Naive B cell (primary cell): ENCODE measurements around the gene ATP6V0C. TPM values are rescaled to one million over a fixed set of nuclear protein-coding genes. Genes with fewer than 3 reads are reported as not detected.

Experiments
- ATAC-seq, 2 donors: fragments of 150-1000 bp; cut with Tn5 transposase; 2 replicates each; pipeline ENCODE4 v1.10.0; 2021; ENCODE audit warnings: low read depth in 2 of 2, mild to moderate bottlenecking in 2 of 2, moderate library complexity in 2 of 2
- DNase-seq: peaks from one replicate; pipeline ENCODE4 v3.0.0; 2022
- H3K27ac Mint-ChIP-seq, 6 donors: one replicate each; pipeline ENCODE4 v1.8.0; 2020 to 2022; ENCODE audit warnings: mild to moderate bottlenecking in 6 of 6, mixed read lengths in 6 of 6, moderate library complexity in 5 of 6, inconsistent platforms in 2 of 6
- H3K27me3 Mint-ChIP-seq, 3 donors: one replicate each; pipeline ENCODE4 v1.8.0; 2021 to 2022; ENCODE audit warnings: mixed read lengths in 3 of 3, mild to moderate bottlenecking in 1 of 3
- H3K36me3 Mint-ChIP-seq, 2 donors: one replicate each; pipeline ENCODE4 v1.8.0; 2020 to 2022; ENCODE audit warnings: mixed read lengths in 2 of 2, inconsistent platforms in 1 of 2, mild to moderate bottlenecking in 1 of 2
- H3K4me1 Mint-ChIP-seq, 3 donors: one replicate each; pipeline ENCODE4 v1.8.0; 2020 to 2022; ENCODE audit warnings: mixed read lengths in 3 of 3, inconsistent platforms in 1 of 3, mild to moderate bottlenecking in 1 of 3, moderate library complexity in 1 of 3
- H3K4me3 Mint-ChIP-seq, 8 donors: one replicate each; pipeline ENCODE4 v1.8.0; 2020 to 2022; ENCODE audit warnings: mild to moderate bottlenecking in 8 of 8, mixed read lengths in 8 of 8, moderate library complexity in 8 of 8, inconsistent platforms in 2 of 8
- H3K9me3 Mint-ChIP-seq, 7 donors: one replicate each; pipeline ENCODE4 v1.8.0; 2020 to 2022; ENCODE audit warnings: mixed read lengths in 7 of 7, mild to moderate bottlenecking in 5 of 7, inconsistent platforms in 2 of 7, moderate library complexity in 1 of 7
- polyA plus RNA-seq, 6 donors: library from polyadenylated mRNA; unstranded; fragments of 300-500 nt; fragmentation: Illumina TruSeq; gene quantifications; one replicate each; pipeline ENCODE4 v1.2.3, GENCODE V29; 2021; ENCODE audit warnings: low read depth in 6 of 6

ATP6V0C gene
- 100 to 1,000 TPM in 3 of 6 donors, 10 to 100 TPM in 3; 75.4 to 114 (median 98.1) TPM for polyA plus RNA-seq

DNA sequence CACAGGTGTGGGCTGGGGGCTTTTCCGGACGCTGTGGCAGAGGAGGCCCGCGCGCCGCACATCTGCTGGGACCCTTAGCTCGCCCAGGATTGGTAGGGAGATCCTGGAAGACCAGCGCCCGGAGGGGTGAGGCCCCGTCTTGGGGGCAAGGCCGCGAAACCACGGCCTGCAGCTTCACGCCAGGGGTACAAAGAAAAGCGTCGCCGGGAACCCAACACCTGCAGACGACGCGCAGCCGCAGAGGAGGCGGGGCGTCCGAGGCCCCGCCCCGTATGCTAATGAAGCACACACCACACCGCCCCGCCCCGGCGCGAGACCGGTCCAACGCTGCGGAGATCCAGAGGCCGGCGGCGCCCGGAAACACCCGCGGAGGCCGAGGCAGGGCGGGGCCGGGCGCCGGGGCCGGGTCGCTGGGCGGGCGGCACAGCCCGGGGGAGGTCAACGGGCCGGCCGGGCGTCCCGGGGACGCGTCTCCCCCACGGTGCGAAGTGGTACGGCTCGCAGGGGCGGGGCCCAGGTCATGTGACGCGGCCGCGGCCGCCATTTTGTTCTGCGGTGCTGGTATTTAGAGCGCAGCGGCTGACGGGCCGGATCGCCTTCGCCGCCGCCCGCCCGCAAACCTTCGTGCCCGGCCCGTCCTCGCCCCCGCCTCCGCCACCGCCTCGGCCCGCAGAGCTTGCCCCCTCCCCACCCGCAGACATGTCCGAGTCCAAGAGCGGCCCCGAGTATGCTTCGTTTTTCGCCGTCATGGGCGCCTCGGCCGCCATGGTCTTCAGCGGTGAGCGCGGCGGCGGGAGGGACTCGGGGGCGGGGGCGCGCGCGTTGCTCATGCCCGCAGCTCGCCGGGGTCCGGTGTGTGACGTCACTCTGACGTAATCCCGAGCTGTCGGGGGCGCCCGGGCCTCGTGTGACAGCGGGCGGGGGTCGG lies at the start of gene ATP6V0C:
Gene ATP6V0C, plus strand, starts transcription at position 548 of the 928 bp plus-strand sequence. Its CDS starts 152 bp downstream, at position 700.
- no peaks in the 10 kb centered on the region for H3K9me3 Mint-ChIP-seq
- peaks cover 0 to 9% of the 10 kb centered on the region in 2 donors for H3K36me3 Mint-ChIP-seq
- H3K4me3 Mint-ChIP-seq = peak within 1 kb of the TSS; percentile 90 to 99 (median 94)
- peak within 1 kb of the TSS; percentile 98 to 100 (median 99) for H3K27ac Mint-ChIP-seq
- H3K4me1 Mint-ChIP-seq = peaks cover 60 to 88% (median 82%) of the 10 kb centered on the region in 3 donors
- ATAC-seq = peak; percentile 76
- H3K27me3 Mint-ChIP-seq = no peaks in the 10 kb centered on the region
- peak; percentile 96 for DNase-seq

DNA sequence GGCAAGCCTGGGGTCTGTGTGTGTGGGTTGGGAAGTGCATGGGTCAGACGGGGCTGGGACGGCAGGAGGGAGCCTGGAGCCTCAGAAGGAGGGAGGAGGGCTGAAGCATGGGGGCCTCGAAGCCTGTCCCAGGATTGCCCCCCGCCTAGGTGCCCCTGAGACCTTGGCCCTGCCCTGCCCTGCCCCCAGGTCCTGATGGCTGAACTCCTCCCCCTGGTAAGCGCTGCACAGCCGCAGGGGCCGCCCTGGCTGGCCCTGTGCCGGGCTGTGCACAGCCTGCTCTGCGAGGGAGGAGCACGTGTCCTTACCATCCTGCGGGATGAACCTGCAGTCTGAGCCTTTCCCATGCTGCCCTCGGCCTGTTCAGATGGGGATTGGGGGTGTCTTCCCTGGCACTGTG lies 49.4 kb upstream of the ATP6V0C start:
- H3K4me3 Mint-ChIP-seq = peak overlapping the region in 1 of 8 donors; percentile 30
- no peak overlapping the region for H3K27ac Mint-ChIP-seq
- H3K27me3 Mint-ChIP-seq = peaks cover 0 to 8% (median 7%) of the 10 kb centered on the region in 3 donors
- no peaks in the 10 kb centered on the region for H3K36me3 Mint-ChIP-seq
- DNase-seq (no peak), ATAC-seq (no peak)
- H3K9me3 Mint-ChIP-seq = no peaks in the 10 kb centered on the region
- peaks cover 13 to 25% (median 17%) of the 10 kb centered on the region in 3 donors for H3K4me1 Mint-ChIP-seq

DNA sequence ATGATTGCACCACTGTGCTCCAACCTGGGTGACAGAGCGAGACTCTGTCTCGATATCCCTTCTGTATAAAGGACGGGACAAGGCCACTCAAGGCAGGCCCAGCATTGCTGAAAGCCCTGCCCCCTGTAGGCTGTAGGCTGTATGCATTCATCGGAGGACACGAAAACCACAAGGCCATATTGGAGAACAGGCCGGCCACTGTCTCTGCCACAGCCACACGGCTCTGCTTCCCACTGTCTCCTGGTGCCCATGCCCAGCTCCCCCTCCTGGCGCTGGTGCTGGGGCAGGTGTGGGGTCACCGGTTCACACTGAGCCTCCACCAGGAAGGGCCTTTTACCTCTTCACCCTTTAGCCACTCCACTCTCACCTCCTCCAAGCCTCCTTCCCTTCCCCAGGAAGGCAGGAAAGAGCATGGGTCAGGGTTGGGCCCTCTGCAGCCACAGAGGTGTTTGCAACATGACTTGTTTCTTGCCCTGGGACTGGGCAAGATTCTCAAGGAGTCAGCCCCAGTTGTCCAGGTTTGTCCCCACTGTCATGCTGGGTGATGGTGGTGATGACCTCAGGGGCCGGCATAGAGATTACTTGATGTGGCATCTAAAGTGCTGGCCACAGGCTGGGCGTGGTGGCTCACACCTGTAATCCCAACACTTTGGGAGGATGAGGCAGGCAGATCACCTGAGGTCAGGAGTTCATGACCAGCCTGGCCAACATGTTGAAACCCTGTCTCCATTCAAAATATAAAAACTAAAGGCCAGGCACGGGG lies 47.9 kb upstream of the ATP6V0C start:
- H3K4me1 Mint-ChIP-seq = peaks cover 19 to 30% (median 19%) of the 10 kb centered on the region in 3 donors
- peak overlapping the region in 5 of 8 donors; percentile 5 to 67 (median 40) for H3K4me3 Mint-ChIP-seq

GRCh38 chr16:2466667-2467527 lies 46.9 kb upstream of the ATP6V0C start:
- peak overlapping the region; percentile 15 to 82 (median 58) for H3K4me3 Mint-ChIP-seq
- DNase-seq = no peak
- no peak for ATAC-seq
- H3K9me3 Mint-ChIP-seq = no peaks in the 10 kb centered on the region
- peaks cover 6 to 20% (median 20%) of the 10 kb centered on the region in 3 donors for H3K27me3 Mint-ChIP-seq
- peaks cover 19 to 30% (median 19%) of the 10 kb centered on the region in 3 donors for H3K4me1 Mint-ChIP-seq
- H3K36me3 Mint-ChIP-seq = no peaks in the 10 kb centered on the region
- H3K27ac Mint-ChIP-seq = no peak overlapping the region

More for the DNA sequence above, 47.9 kb upstream of the ATP6V0C start:
- Mint-ChIP-seq H3K9me3 (no peaks in the 10 kb centered on the region), H3K27me3 (peaks cover 6 to 20% (median 20%) of the 10 kb centered on the region in 3 donors), H3K27ac (no peak overlapping the region), H3K36me3 (no peaks in the 10 kb centered on the region)
- no peak for DNase-seq
- no peak for ATAC-seq

DNA sequence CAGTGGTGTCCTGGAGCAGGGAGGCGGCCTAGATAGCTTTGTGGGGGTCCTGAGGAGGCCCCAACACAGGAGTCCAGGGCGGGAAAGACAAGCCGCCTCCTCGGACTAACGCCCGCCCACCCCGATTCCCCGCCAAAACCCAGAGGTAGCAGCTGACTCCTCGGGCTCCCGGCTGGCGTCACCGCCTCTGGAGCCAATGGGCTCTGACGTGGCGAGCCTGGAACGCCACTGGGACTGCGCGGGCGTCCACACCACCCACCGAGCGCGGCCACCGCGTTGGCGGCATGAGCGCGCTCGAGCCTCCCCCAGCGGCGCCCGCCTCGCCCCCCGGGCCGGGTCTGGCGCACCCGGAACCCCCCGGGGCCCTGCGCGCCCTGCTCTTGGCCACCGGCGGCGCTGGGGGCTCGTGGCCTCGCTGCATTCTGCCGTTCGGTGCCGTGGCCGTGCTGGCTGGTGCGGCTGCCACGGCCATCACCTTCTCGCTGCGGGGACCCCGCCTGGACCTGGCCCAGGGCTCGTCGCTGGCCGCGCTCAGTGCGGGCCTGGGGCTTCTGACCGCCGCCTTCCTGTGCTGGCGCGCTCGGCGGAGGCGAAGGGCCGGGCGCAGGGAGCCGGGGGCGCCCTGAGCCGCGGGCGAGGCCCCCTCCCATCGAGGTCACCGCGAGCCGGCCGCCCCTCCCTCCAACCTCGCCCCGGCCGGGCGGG lies 46.1 kb upstream of the ATP6V0C start:
- DNase-seq (no peak), ATAC-seq (peak; percentile 53 to 56)
- no peaks in the 10 kb centered on the region for H3K9me3 Mint-ChIP-seq
- peaks cover 6 to 21% (median 20%) of the 10 kb centered on the region in 3 donors for H3K27me3 Mint-ChIP-seq
- peaks cover 19 to 30% (median 19%) of the 10 kb centered on the region in 3 donors for H3K4me1 Mint-ChIP-seq
- H3K4me3 Mint-ChIP-seq = peak overlapping the region; percentile 15 to 82 (median 69)
- no peak overlapping the region for H3K27ac Mint-ChIP-seq
- H3K36me3 Mint-ChIP-seq = no peaks in the 10 kb centered on the region

DNA sequence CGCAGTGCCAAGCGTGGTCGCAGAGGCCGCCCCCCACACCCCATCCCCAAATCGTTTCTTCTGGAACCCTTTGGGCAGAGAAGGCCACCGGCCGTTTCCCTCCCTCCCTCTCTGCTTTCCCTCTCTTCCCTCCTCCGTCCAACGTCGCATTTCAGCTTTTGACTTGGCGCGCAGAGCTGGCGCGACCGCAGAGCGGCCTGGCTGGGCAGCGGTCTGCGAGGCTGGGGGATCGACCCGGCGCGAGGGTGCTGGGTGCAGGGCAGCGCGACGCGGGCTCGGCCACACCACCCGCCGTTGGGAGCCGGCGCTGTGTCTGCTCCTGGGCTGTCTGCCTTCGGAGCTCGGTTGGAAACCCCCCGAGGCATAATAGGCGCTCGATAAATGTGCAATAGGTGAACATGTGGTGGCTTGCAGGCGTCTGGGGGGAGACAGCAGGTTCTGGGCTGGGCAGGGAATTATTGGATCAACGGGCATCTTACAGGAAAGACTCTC lies 45.5 kb upstream of the ATP6V0C start:
- Mint-ChIP-seq H3K9me3 (no peaks in the 10 kb centered on the region), H3K4me3 (peak overlapping the region; percentile 44 to 86 (median 77)), H3K4me1 (peaks cover 23 to 35% (median 24%) of the 10 kb centered on the region in 3 donors), H3K27ac (peak overlapping the region in 1 of 6 donors; percentile 41), H3K36me3 (no peaks in the 10 kb centered on the region), H3K27me3 (peaks cover 6 to 27% (median 26%) of the 10 kb centered on the region in 3 donors)
- ATAC-seq = peak; percentile 50 to 57
- DNase-seq = no peak

DNA sequence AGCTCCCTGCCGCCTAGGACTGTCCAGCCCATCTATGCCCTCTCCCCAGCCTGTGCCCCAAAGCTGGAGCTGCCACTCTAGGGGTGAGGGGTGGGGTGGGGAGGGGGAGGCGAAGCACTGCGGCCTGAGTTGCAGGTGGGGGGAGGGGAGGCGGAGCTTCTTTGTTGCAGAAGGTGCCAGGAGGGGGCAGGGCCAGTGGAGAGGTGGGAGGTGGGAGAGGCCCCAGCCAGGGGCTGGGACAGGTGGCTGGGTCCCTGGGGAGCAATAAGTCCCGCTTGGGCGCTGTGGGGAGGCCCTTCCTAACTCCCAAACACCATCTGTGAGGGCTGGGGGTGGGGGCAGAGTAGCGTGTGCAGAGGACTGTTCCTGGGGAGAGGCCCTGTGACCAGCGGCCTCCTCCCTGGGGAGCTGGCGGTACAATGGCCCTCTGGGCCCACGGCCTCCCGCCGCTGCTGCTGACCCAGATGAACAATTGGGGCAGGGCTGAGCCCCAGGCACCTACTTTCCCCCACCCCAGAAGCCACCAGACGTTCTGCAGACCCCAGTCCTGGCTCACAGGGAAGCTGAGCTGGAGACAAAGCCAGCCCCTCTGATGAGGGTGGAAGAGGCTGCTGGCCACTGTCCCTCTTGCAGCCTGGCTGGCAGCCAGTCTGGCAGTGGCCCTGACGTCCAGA lies 44.9 kb upstream of the ATP6V0C start:
- Mint-ChIP-seq H3K4me1 (peaks cover 26 to 39% (median 26%) of the 10 kb centered on the region in 3 donors), H3K27ac (peak overlapping the region in 4 of 6 donors; percentile 26 to 83 (median 59)), H3K9me3 (no peaks in the 10 kb centered on the region), H3K36me3 (no peaks in the 10 kb centered on the region), H3K4me3 (peak overlapping the region; percentile 44 to 86 (median 77)), H3K27me3 (peaks cover 6 to 28% (median 28%) of the 10 kb centered on the region in 3 donors)
- DNase-seq (peak; percentile 46), ATAC-seq (peak; percentile 66 to 70)

DNA sequence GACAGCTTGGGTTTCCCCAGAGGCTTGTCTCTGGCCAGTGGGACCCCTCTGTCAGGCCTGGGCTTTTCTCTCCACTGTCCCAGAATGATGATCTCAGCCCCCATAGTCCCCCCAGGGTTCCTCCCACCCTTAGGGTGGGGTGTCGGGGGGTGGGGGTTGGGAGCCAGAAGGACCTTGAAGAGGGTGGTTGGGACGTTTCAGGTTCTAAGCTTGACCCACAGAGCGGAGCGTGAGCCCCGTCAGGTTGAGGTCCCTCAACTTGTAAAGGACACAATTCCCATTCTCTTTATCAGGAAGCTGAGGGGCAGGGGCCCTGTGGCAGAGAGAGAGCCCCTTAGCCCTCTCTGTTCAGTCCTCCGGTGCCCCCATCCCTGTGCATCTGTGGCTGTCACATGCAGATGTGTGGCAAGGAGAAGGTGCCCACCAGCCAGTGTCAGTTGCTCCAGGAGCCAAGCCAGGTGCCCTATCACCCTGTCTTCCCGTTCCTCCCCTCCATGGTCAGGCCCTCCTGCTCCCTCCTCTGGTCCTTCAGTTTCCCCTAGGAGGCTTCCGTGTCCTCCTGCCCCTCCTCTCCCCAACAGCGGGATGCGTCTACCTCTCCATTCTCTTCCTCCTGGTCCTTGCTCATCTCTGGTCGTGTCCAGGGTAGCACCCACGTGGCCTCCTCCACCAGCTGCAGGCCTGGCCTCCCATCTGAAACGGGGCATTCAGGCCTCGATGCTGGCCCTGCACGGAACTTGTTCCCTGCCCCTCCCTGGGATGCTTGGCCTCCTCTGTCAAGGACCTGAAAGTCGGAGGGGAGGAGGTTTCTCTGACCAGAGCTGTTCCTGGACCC lies 44.1 kb upstream of the ATP6V0C start:
- ATAC-seq = no peak
- Mint-ChIP-seq H3K4me3 (peak overlapping the region in 7 of 8 donors; percentile 47 to 86 (median 71)), H3K36me3 (no peaks in the 10 kb centered on the region), H3K4me1 (peaks cover 26 to 39% (median 26%) of the 10 kb centered on the region in 3 donors), H3K27ac (peak overlapping the region in 1 of 6 donors; percentile 33), H3K27me3 (peaks cover 6 to 28% (median 28%) of the 10 kb centered on the region in 3 donors), H3K9me3 (no peaks in the 10 kb centered on the region)
- DNase-seq = no peak

- Mint-ChIP-seq H3K27me3 (peaks cover 6 to 28% (median 28%) of the 10 kb centered on the region in 3 donors), H3K36me3 (no peaks in the 10 kb centered on the region), H3K9me3 (no peaks in the 10 kb centered on the region), H3K4me3 (peak overlapping the region in 7 of 8 donors; percentile 1 to 86 (median 71)), H3K27ac (peak overlapping the region in 1 of 6 donors; percentile 26), H3K4me1 (peaks cover 26 to 39% (median 26%) of the 10 kb centered on the region in 3 donors)
- ATAC-seq = no peak
- no peak for DNase-seq
Measured at GRCh38 chr16:2470234-2470601, 43.5 kb upstream of the ATP6V0C start.

DNA sequence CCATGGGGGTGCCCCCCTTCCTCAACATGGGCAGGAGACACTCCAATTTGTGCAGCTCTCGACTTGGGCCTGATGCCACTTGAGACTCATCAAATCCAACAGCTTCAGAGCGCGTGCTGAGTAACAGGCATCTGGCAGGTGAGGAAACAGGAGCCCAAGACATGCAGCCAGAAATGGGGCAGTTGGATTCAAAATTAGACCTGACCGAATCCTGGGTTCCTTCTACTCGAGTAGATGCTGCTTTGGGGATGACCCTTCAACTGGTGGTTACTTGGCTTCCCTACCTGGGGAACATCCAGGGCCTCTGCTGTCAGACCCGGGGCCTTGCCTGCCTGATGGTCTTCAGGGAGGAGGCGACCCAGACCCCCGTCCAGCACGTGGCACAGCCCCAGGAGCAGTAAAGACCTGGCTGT lies 43.1 kb upstream of the ATP6V0C start:
- H3K36me3 Mint-ChIP-seq = no peaks in the 10 kb centered on the region
- DNase-seq (no peak), ATAC-seq (no peak)
- peaks cover 6 to 28% (median 28%) of the 10 kb centered on the region in 3 donors for H3K27me3 Mint-ChIP-seq
- peaks cover 26 to 39% (median 26%) of the 10 kb centered on the region in 3 donors for H3K4me1 Mint-ChIP-seq
- H3K4me3 Mint-ChIP-seq = peak overlapping the region in 6 of 8 donors; percentile 1 to 82 (median 44)
- peak overlapping the region in 2 of 6 donors; percentile 26 to 62 for H3K27ac Mint-ChIP-seq
- H3K9me3 Mint-ChIP-seq = no peaks in the 10 kb centered on the region
